ENCODE results near the gene C1orf159. TPM values are rescaled to one million over a fixed set of nuclear protein-coding genes. Genes with fewer than 3 reads are reported as not detected.
A peak's percentile ranks its signal among the peaks of the same experiment; 100 is the strongest.

The C1orf159 gene
- total and polyA plus RNA-seq, 2 donors (not counting 1 experiment from before 2014, with no cell fraction given) = 2.6 to 3.3 TPM

GRCh38 chr1:1132956-1133750 lies 17.3 kb upstream of the C1orf159 start:
- no peak for TF ChIP-seq EZH2 (IDR thresholded peaks at IDR 0.05; ENCODE audit: low read length, missing control alignments)
- no peak for TF ChIP-seq CTCF (conservative IDR thresholded peaks at IDR 0.05 in 1 of 2, IDR thresholded peaks at IDR 0.05 in 1 of 2; ENCODE audit: low read depth in 1 of 2, low read length in 2 of 2)
- H3K4me2 ChIP-seq (ENCODE audit: extremely low read depth, insufficient read depth, low read length) = peak overlapping the region; percentile 35
- DNase-seq (ENCODE audit: low read depth in 2 of 2) = peak in 1 of 2 donors; percentile 69
- no peaks in the 10 kb centered on the region for H3K79me2 ChIP-seq (ENCODE audit: control insufficient read depth, insufficient read depth, low read length)
- no peaks in the 10 kb centered on the region for H3K4me1 ChIP-seq (ENCODE audit: control insufficient read depth, extremely low read depth, insufficient read depth, low read length)
- H3K27me3 ChIP-seq (ENCODE audit: control insufficient read depth, insufficient read depth, low read length) = peaks cover 3% of the 10 kb centered on the region
- peak overlapping the region; percentile 41 for H2AFZ ChIP-seq (ENCODE audit: low read length)
- H3K9ac ChIP-seq (ENCODE audit: insufficient read depth, low read length) = no peak overlapping the region
- H3K27ac ChIP-seq (ENCODE audit: insufficient read depth, low read length) = no peak overlapping the region
- H3K9me3 ChIP-seq (ENCODE audit: control insufficient read depth, insufficient read depth, low read depth, low read length) = no peaks in the 10 kb centered on the region
- no peak overlapping the region for H3K4me3 ChIP-seq (replicated peaks in 1 of 4; ENCODE audit: control extremely low read depth in 1 of 4, insufficient read depth in 1 of 4, low read depth in 3 of 4, low read length in 4 of 4)
- H3K36me3 ChIP-seq (ENCODE audit: control insufficient read depth, insufficient read depth, low read length) = no peaks in the 10 kb centered on the region
- no peaks in the 10 kb centered on the region for H4K20me1 ChIP-seq (ENCODE audit: control insufficient read depth, extremely low read depth, insufficient read depth, low read length)

- Histone ChIP-seq H3K9ac (ENCODE audit: insufficient read depth, low read length) (no peak overlapping the region), H3K4me3 (replicated peaks in 1 of 4; ENCODE audit: control extremely low read depth in 1 of 4, insufficient read depth in 1 of 4, low read depth in 3 of 4, low read length in 4 of 4) (no peak overlapping the region), H3K27ac (ENCODE audit: insufficient read depth, low read length) (no peak overlapping the region), H2AFZ (ENCODE audit: low read length) (no peak overlapping the region), H3K79me2 (ENCODE audit: control insufficient read depth, insufficient read depth, low read length) (no peaks in the 10 kb centered on the region), H3K36me3 (ENCODE audit: control insufficient read depth, insufficient read depth, low read length) (no peaks in the 10 kb centered on the region), H3K4me1 (ENCODE audit: control insufficient read depth, extremely low read depth, insufficient read depth, low read length) (no peaks in the 10 kb centered on the region), H4K20me1 (ENCODE audit: control insufficient read depth, extremely low read depth, insufficient read depth, low read length) (no peaks in the 10 kb centered on the region), H3K27me3 (ENCODE audit: control insufficient read depth, insufficient read depth, low read length) (peaks cover 3% of the 10 kb centered on the region), H3K9me3 (ENCODE audit: control insufficient read depth, insufficient read depth, low read depth, low read length) (no peaks in the 10 kb centered on the region), H3K4me2 (ENCODE audit: extremely low read depth, insufficient read depth, low read length) (no peak overlapping the region)
- no peak for TF ChIP-seq CTCF (conservative IDR thresholded peaks at IDR 0.05 in 1 of 2, IDR thresholded peaks at IDR 0.05 in 1 of 2; ENCODE audit: low read depth in 1 of 2, low read length in 2 of 2)
- TF ChIP-seq EZH2 (IDR thresholded peaks at IDR 0.05; ENCODE audit: low read length, missing control alignments) = no peak
- DNase-seq (ENCODE audit: low read depth in 2 of 2) = no peak
Observed at GRCh38 chr1:1132042-1132950, 16.4 kb upstream of the C1orf159 start.
